GM19324 (cell line): ENCODE measurements around the gene LMBRD2.

Experiments
- ATAC-seq: cut with Tn5 transposase; IDR thresholded peaks from one replicate; pipeline ENCODE4 v1.9.1; 2021; ENCODE audit warnings: mild to moderate bottlenecking, moderate library complexity; ENCODE audit not compliant: unreplicated experiment, low FRiP score

LMBRD2 gene

GRCh38 chr5:36055984-36056383, 95.7 kb downstream of the LMBRD2 start:
- ATAC-seq, result no peak

GRCh38 chr5:36054647-36055046, 97.0 kb downstream of the LMBRD2 start:
- no peak for ATAC-seq

GRCh38 chr5:36052538-36052937, 99.1 kb downstream of the LMBRD2 start:
- no peak for ATAC-seq

- no peak for ATAC-seq
Observed at GRCh38 chr5:36049949-36050348, 101.7 kb downstream of the LMBRD2 start.
